Activated naive CD4-positive, alpha-beta T cell treated with anti-CD3 and anti-CD28 coated beads, Interleukin-2, amount 50 U/mL, for 16 hours (primary cell): Measurements from ENCODE around the gene SRGAP1.

Source experiments
- DNase-seq: peaks from one replicate; pipeline ENCODE4 v3.0.0-alpha.2; 2020

SRGAP1 gene

GRCh38 chr12:63911341-63911740 is 66.8 kb downstream of the SRGAP1 start:
- DNase-seq = no peak

GRCh38 chr12:63912651-63913050 is 68.2 kb downstream of the SRGAP1 start:
- DNase-seq = no peak

- DNase-seq = no peak
Observed at GRCh38 chr12:63913929-63914328, 69.4 kb downstream of the SRGAP1 start.

GRCh38 chr12:63915105-63915800 is 70.8 kb downstream of the SRGAP1 start:
- DNase-seq = no peak

- DNase-seq = no peak
Observed at GRCh38 chr12:63916561-63917476, 72.3 kb downstream of the SRGAP1 start.

- no peak for DNase-seq
Observed at GRCh38 chr12:63917477-63917862, 73.0 kb downstream of the SRGAP1 start.

GRCh38 chr12:63917864-63918799 is 73.6 kb downstream of the SRGAP1 start:
- no peak for DNase-seq

GRCh38 chr12:63918800-63919300 is 74.3 kb downstream of the SRGAP1 start:
- no peak for DNase-seq

GRCh38 chr12:63919756-63920155 is 75.3 kb downstream of the SRGAP1 start:
- no peak for DNase-seq

- no peak for DNase-seq
Observed at GRCh38 chr12:63921157-63921556, 76.7 kb downstream of the SRGAP1 start.

GRCh38 chr12:63922474-63922873 is 78.0 kb downstream of the SRGAP1 start:
- DNase-seq = no peak

- DNase-seq = no peak
Observed at GRCh38 chr12:63924781-63925180, 80.3 kb downstream of the SRGAP1 start.

GRCh38 chr12:63927511-63927910 is 83.0 kb downstream of the SRGAP1 start:
- no peak for DNase-seq

- DNase-seq = no peak
Observed at GRCh38 chr12:63928305-63928704, 83.8 kb downstream of the SRGAP1 start.

GRCh38 chr12:63929426-63929825 is 84.9 kb downstream of the SRGAP1 start:
- DNase-seq = no peak

GRCh38 chr12:63930971-63931370 is 86.5 kb downstream of the SRGAP1 start:
- no peak for DNase-seq

GRCh38 chr12:63931703-63932102 is 87.2 kb downstream of the SRGAP1 start:
- DNase-seq = no peak

- no peak for DNase-seq
Observed at GRCh38 chr12:63934936-63935335, 90.4 kb downstream of the SRGAP1 start.

- no peak for DNase-seq
Observed at GRCh38 chr12:63935361-63935760, 90.9 kb downstream of the SRGAP1 start.

GRCh38 chr12:63937378-63938316 is 93.1 kb downstream of the SRGAP1 start:
- DNase-seq = no peak

- DNase-seq = no peak
Observed at GRCh38 chr12:63940310-63941005, 96.0 kb downstream of the SRGAP1 start.
